ENCODE data around the gene SENP1. TPM values are rescaled to one million over a fixed set of nuclear protein-coding genes. Genes with fewer than 3 reads are reported as not detected.

SENP1 gene
- total RNA-seq, 6 experiments from 2014 or later = 3.6 to 6.5 (median 5.1) TPM

GRCh38 chr12:48142818-48143674 is 37.2 kb upstream of the SENP1 start:
- H3K4me1 ChIP-seq = no peaks in the 10 kb centered on the region
- no peaks in the 10 kb centered on the region for H3K9me3 ChIP-seq
- H3K27ac ChIP-seq = no peak overlapping the region
- no peaks in the 10 kb centered on the region for H3K27me3 ChIP-seq
- no peak overlapping the region for H3K4me3 ChIP-seq
- ATAC-seq (no peak), DNase-seq (no peak)
- peaks cover 0 to 27% (median 4%) of the 10 kb centered on the region in 4 donors for H3K36me3 ChIP-seq
- 92% methylated on average over 6 of the region's 7 CpGs for WGBS (ENCODE audit: insufficient coverage, low coverage, low lambda C conversion rate, missing lambda C conversion rate)
- intact Hi-C loops (cut with DNase I) = no loop called here
- TF ChIP-seq POLR2A (IDR thresholded peaks at IDR 0.05) (no peak), CTCF (IDR thresholded peaks at IDR 0.05) (no peak)

GRCh38 chr12:48135027-48135426 is 29.1 kb upstream of the SENP1 start:
- TF ChIP-seq POLR2A (IDR thresholded peaks at IDR 0.05) = no peak
- no peak for TF ChIP-seq CTCF (IDR thresholded peaks at IDR 0.05)
- no peak overlapping the region for H3K4me3 ChIP-seq
- H3K36me3 ChIP-seq = no peaks in the 10 kb centered on the region
- H3K27me3 ChIP-seq = no peaks in the 10 kb centered on the region
- 100% methylated on average over 4 of the region's 5 CpGs for WGBS (ENCODE audit: insufficient coverage, low coverage, low lambda C conversion rate, missing lambda C conversion rate)
- no peaks in the 10 kb centered on the region for H3K4me1 ChIP-seq
- H3K27ac ChIP-seq = no peak overlapping the region
- intact Hi-C loops (cut with DNase I) = no loop called here
- no peak for ATAC-seq
- no peak for DNase-seq
- H3K9me3 ChIP-seq = no peaks in the 10 kb centered on the region

GRCh38 chr12:48132826-48133225 is 26.9 kb upstream of the SENP1 start:
- 100% methylated on average over 1 of the region's 14 CpGs for WGBS (ENCODE audit: insufficient coverage, low coverage, low lambda C conversion rate, missing lambda C conversion rate)
- no peak for TF ChIP-seq POLR2A (IDR thresholded peaks at IDR 0.05)
- TF ChIP-seq CTCF (IDR thresholded peaks at IDR 0.05) = no peak
- no peaks in the 10 kb centered on the region for H3K27me3 ChIP-seq
- no peaks in the 10 kb centered on the region for H3K36me3 ChIP-seq
- intact Hi-C loops (cut with DNase I) = no loop called here
- no peaks in the 10 kb centered on the region for H3K9me3 ChIP-seq
- DNase-seq (no peak), ATAC-seq (no peak)
- H3K4me3 ChIP-seq = no peak overlapping the region
- H3K27ac ChIP-seq = no peak overlapping the region
- no peaks in the 10 kb centered on the region for H3K4me1 ChIP-seq

- WGBS (ENCODE audit: insufficient coverage, low coverage, low lambda C conversion rate, missing lambda C conversion rate) = no CpG with 5 or more reads among the region's 2 CpGs
- Histone ChIP-seq H3K4me3 (no peak overlapping the region), H3K4me1 (no peaks in the 10 kb centered on the region), H3K27ac (no peak overlapping the region), H3K9me3 (no peaks in the 10 kb centered on the region), H3K36me3 (no peaks in the 10 kb centered on the region), H3K27me3 (no peaks in the 10 kb centered on the region)
- no peak for TF ChIP-seq CTCF (IDR thresholded peaks at IDR 0.05)
- no peak for TF ChIP-seq POLR2A (IDR thresholded peaks at IDR 0.05)
- ATAC-seq (no peak), DNase-seq (no peak)
- intact Hi-C loops (cut with DNase I) = no loop called here
Observed at GRCh38 chr12:48131517-48131916, 25.6 kb upstream of the SENP1 start.
